Endothelial cell (in vitro differentiated cells): Measurements from ENCODE around the gene LACTB. TPM values are rescaled to one million over a fixed set of nuclear protein-coding genes. Genes with fewer than 3 reads are reported as not detected.

ENCODE experiments used
- DNase-seq: peaks from one replicate; pipeline ENCODE4 v3.0.0; 2021; ENCODE audit warnings: low spot score
- H3K27ac Mint-ChIP-seq: one replicate; pipeline ENCODE4 v1.8.0; 2021; ENCODE audit warnings: mixed read lengths, inconsistent platforms; ENCODE audit not compliant: unreplicated experiment
- H3K27me3 Mint-ChIP-seq: one replicate; pipeline ENCODE4 v1.8.0; 2021; ENCODE audit warnings: mild to moderate bottlenecking, moderate library complexity, mixed read lengths, inconsistent platforms; ENCODE audit not compliant: unreplicated experiment
- H3K36me3 Mint-ChIP-seq: one replicate; pipeline ENCODE4 v1.8.0; 2021; ENCODE audit warnings: mild to moderate bottlenecking, low read depth, mixed read lengths, inconsistent platforms; ENCODE audit not compliant: unreplicated experiment
- H3K4me1 Mint-ChIP-seq: one replicate; pipeline ENCODE4 v1.8.0; 2021; ENCODE audit warnings: mild to moderate bottlenecking, mixed read lengths, inconsistent platforms; ENCODE audit not compliant: unreplicated experiment
- H3K4me3 Mint-ChIP-seq: one replicate; pipeline ENCODE4 v1.8.0; 2021; ENCODE audit warnings: mild to moderate bottlenecking, mixed read lengths, inconsistent platforms; ENCODE audit not compliant: unreplicated experiment
- H3K9me3 Mint-ChIP-seq: one replicate; pipeline ENCODE4 v1.8.0; 2021; ENCODE audit warnings: mixed read lengths, inconsistent platforms; ENCODE audit not compliant: unreplicated experiment
- CTCF ChIP-seq: fragments of 200-600 bp; sonication (generic); IDR thresholded peaks from one replicate; pipeline ENCODE4 v1.5.0; 2021; ENCODE audit warnings: antibody characterized with exemption; ENCODE audit not compliant: unreplicated experiment
- total RNA-seq: library from RNA; stranded (reverse); fragmentation: NEBNext Ultra II Directional; extraction: Animal tissue kit (Norgen Biotek cat#: 25700); gene quantifications from one replicate; pipeline ENCODE4 v1.2.1, GENCODE V29; 2021; ENCODE audit not compliant: unreplicated experiment

LACTB gene
- total RNA-seq, 1 donor from 2014 or later = 10.1 TPM

- H3K27ac Mint-ChIP-seq = no peak overlapping the region
- H3K4me1 Mint-ChIP-seq = no peaks in the 10 kb centered on the region
- no peaks in the 10 kb centered on the region for H3K36me3 Mint-ChIP-seq
- H3K27me3 Mint-ChIP-seq = peaks cover 2% of the 10 kb centered on the region
- no peak for TF ChIP-seq CTCF
- H3K4me3 Mint-ChIP-seq = no peak overlapping the region
- no peaks in the 10 kb centered on the region for H3K9me3 Mint-ChIP-seq
- DNase-seq = no peak
These were observed 11.1 kb upstream of the LACTB start for GRCh38 chr15:63110428-63111026.

GRCh38 chr15:63111481-63111880 is 10.2 kb upstream of the LACTB start:
- Mint-ChIP-seq H3K4me1 (no peaks in the 10 kb centered on the region), H3K4me3 (no peak overlapping the region), H3K9me3 (no peaks in the 10 kb centered on the region), H3K27ac (no peak overlapping the region), H3K36me3 (no peaks in the 10 kb centered on the region), H3K27me3 (peaks cover 2% of the 10 kb centered on the region)
- no peak for TF ChIP-seq CTCF
- DNase-seq = no peak

DNA sequence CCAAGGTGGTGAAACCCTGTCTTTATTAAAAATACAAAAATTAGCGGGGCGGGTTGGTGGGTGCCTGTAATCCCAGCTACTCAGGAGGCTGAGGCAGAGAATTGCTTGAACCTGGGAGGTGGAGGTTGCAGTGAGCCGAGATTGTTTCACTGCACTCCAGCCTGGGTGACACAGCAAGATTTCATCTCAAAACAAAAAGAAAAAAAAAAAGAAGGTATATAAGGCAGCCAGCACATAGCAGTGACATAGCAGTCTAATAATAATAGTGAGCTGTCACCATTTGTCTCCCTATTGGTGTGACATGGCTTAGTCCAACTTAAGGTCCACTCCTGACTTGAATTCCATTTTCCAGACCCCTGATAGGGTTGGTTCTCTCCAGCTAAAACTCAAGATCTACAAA is 8.8 kb upstream of the LACTB start:
- Mint-ChIP-seq H3K36me3 (no peaks in the 10 kb centered on the region), H3K4me1 (no peaks in the 10 kb centered on the region), H3K27ac (no peak overlapping the region), H3K9me3 (no peaks in the 10 kb centered on the region), H3K4me3 (no peak overlapping the region), H3K27me3 (peaks cover 2% of the 10 kb centered on the region)
- DNase-seq = no peak
- TF ChIP-seq CTCF = no peak

DNA sequence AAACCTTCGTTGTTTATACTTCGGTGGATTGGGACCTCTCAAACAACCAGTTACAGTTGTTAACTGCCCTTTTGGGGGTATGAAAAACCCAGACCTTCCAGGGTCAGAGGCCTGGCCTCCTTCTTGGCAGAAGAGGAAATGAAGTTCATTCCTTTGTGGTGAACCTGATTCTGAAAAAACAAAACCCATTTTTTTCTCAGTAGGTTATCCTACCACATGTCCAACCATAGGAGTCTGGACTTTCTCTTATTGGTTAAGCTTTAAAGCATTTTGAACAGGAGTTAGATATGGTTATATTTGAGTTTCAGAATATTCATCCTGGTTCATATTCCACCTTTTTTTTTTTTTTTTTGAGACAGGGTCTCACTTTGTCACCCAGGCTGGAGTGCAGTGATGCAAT is 7.2 kb upstream of the LACTB start:
- Mint-ChIP-seq H3K27me3 (peaks cover 2% of the 10 kb centered on the region), H3K4me3 (no peak overlapping the region), H3K36me3 (peaks cover 6% of the 10 kb centered on the region), H3K4me1 (no peaks in the 10 kb centered on the region), H3K9me3 (peaks cover 3% of the 10 kb centered on the region), H3K27ac (no peak overlapping the region)
- no peak for DNase-seq
- TF ChIP-seq CTCF = no peak

GRCh38 chr15:63118854-63119253 is 2.8 kb upstream of the LACTB start:
- TF ChIP-seq CTCF = no peak
- H3K9me3 Mint-ChIP-seq = peaks cover 5% of the 10 kb centered on the region
- no peak for DNase-seq
- H3K4me1 Mint-ChIP-seq = peaks cover 9% of the 10 kb centered on the region
- H3K27ac Mint-ChIP-seq = no peak overlapping the region
- no peak overlapping the region for H3K4me3 Mint-ChIP-seq
- H3K27me3 Mint-ChIP-seq = peaks cover 9% of the 10 kb centered on the region
- H3K36me3 Mint-ChIP-seq = peaks cover 20% of the 10 kb centered on the region
